HG03108 (cell line): ENCODE data around the gene REXO5.
A peak's percentile ranks its signal among the peaks of the same experiment; 100 is the strongest.

Experiments used
- ATAC-seq: cut with Tn5 transposase; IDR thresholded peaks from one replicate; pipeline ENCODE4 v1.9.1; 2021; ENCODE audit warnings: moderate library complexity; ENCODE audit not compliant: unreplicated experiment

Gene REXO5

DNA sequence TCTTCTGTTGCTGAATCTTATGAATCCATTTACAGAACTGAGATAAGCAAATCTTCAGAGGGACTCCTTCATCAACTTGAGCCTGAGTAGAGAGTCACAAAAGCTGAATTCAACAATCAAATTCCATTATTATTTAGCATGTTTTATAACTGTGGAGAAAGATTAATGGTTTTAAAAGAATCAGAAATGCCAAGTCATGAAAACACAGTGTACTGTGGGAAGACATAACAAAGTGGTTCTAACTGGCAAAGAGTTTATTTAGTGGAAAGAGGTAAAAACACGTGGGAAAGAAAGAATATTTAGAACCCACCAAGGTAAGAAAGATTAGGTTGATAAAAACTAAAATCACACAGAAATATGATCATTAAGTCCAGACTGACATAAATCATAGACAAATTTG is 5.0 kb upstream of the REXO5 start:
- no peak for ATAC-seq

DNA sequence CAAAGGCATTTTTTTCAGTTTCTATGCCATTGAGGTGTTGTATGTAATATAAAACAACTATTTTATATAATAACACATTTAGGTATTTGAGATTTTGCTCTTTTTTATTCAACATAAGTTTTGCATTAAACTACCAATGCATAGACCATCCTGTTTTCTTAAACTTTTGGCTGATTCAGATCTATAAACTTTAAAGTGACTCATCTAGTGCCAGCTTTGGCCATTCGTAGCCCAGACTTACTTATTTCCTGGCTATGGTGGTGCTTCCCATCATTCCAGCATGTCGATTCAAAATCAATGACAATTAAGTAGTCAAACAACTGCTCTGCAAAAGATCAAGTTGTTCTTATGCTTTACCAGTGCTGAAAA is 3.2 kb upstream of the REXO5 start:
- no peak for ATAC-seq

DNA sequence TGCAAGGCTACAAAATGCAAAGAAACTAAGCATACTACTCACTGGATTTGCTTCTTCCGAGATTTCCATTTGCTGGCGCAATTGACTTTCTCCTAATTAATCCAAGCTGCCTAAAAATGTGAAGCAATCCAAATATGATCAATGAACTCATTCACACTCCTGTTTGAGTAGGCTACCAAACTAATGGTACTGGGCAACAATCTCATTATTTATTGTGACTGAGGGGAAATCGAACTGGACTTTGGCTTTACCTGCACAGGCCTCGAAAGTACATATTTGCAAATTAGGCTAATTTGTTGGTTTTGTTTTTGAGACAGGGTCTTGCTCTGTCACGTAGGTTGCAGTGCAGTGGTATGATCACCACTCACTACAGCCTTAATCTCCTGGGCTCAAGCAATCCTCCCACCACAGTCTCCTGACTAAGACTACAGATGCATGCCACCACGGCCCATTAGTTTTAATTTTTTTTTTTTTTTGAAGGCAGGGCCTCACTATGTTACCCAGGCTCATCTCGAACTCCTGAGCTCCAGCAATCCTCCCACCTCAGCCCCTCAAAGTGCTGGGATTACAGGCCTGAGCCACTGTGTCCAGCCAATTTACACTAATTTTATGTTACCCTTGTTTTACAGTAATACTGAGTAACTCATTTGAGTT is 2.6 kb upstream of the REXO5 start:
- no peak for ATAC-seq

DNA sequence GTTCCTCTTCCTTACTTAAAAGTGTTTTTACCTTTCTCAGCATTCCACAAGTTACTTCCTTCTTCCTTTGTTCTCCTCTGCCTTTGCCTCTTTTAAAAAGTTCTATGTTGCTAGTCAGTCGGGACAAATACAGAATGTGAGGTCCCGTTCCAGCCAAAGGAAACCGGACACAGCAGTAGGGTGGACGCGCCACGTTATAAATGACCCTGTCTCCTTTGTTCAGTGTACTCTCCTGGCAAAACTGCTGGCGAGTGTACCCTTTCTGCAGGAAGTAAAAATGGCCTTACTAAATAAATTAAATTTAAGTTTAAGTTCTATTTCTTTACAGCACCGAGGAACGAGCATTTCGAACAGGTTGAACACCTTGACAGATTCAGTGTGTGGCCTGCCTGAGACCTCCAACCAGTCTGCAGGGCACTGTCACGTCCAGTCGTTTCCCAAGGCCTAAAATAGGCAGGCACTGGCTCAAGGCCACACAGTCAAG is 601 bp upstream of the REXO5 start:
- ATAC-seq: peak; percentile 27

DNA sequence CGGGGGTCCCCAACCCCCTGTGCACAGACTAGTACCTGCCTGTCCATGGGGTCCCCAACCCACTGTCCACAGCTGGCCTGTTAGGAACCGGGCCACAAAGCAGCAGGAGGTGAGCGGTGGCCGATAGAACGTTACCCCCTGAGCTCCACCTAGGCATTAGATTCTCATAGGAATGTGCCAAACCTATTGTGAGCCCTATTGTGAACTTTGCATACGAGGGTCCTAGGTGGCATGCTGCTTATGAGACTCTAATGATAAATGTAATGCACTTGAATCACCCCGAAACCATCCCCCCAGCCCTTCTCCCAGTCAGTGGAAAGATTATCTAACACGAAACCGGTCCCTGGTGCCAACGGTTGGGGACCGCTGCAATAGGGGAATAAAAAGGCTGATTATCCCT is 1.5 kb downstream of the REXO5 start:
- ATAC-seq: no peak

DNA sequence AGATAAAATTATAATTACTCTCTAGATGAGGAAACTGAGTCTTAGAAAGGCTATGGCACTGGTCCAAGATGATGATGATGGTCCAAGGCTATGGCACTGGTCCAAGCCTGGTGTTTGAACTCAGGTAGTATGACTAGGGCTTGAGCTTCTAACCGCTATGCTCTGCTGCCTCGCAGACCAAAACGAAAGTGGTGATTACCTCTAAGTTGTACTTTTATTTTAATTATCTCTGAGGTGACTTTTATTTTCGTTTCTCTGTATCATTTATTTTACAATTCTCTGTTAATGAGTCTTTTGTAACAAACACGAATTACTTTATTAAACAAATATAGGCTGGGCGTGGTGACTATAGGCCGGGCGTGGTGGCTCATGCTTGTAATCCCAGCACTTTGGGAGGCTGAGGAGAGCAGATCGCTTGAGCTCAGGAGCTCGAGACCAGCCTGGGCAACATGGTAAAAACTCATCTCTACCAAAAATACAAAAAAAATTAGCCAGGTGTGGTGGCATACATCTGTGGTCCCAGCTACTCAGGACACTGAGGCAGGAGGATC is 5.6 kb downstream of the REXO5 start:
- no peak for ATAC-seq

DNA sequence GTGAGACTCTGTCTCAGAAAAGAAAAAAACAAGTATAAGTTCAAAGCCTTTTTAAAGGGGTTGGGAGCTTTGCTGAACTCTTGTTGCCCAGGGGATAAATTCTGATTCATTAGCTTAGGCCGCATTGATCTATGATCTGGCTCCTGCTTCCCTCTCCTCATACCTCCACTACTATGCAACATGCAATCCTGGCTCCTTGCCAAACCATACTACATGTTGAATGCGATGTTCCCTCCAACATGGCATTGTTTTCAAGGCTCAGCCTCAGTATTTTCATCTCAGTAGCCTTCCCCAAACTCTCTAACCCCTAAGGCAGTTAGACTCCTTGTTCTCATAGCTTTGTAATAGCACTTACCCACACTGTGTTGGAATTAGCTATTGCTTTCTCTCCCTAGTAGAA is 6.2 kb downstream of the REXO5 start:
- no peak for ATAC-seq

DNA sequence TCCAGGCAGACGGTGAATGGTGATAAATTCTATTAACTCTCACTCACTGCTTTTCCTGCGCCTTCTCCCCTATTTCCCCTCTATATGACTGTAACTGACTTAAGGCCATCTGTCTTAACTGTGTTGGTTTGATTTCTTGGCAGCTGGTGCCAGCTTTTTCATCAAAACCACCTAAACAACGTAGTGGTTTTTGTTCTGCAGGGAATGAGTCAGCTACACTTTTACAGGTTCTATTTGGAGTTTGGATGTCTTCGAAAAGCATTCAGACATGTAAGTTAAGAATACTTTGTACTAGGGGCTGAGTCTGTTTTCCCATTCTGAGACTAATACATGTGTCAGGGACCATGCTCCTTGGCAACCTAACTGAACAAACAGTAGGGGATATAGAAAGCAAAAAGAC is 8.5 kb downstream of the REXO5 start:
- ATAC-seq: no peak

DNA sequence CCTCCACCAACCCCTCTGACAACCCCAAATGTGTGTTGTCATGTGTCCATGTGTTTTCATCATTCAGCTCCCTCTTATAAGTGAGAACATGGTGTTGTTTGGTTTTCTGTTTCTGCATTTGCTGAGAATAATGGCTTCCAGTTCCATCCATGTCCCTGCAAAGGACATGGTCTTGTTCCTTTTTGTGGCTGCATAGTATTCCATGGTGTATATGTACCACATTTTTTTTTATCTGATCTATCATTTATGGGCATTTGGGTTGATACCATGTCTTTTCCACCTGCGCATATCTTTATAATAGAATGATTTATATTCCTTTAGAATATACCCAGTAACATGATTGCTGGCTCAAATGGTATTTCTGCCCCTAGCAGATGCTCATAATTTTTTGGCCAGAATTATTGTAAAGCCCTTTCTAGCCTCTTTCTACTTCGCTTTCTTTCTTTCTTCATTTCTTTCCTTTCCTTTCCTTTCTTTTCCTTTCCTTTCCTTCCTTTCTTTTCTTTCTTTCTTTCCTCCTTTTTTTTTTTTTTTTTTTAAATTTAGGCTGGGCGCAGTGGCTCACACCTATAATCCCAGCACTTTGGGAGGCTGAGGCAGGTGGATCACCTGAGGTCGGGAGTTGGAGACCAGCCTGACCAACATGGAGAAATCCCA is 12.7 kb downstream of the REXO5 start:
- no peak for ATAC-seq

DNA sequence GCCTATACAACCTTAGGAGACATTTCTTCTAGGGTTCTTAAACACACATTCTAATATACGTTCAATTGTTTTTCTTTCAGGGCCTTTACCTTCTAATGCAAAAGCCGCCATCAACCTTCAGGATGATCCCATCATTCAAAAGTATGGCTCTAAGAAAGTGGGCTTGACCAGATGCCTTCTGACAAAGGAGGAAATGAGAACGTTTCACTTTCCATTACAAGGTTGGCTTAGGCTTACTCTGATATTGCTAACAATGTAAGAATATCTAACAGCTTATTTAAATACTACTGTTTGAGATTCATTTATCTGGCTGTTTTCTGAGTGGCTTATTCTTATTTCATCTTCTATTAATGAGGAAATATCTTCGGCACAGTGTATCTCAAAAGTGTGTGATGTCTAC is 15.4 kb downstream of the REXO5 start:
- no peak for ATAC-seq

DNA sequence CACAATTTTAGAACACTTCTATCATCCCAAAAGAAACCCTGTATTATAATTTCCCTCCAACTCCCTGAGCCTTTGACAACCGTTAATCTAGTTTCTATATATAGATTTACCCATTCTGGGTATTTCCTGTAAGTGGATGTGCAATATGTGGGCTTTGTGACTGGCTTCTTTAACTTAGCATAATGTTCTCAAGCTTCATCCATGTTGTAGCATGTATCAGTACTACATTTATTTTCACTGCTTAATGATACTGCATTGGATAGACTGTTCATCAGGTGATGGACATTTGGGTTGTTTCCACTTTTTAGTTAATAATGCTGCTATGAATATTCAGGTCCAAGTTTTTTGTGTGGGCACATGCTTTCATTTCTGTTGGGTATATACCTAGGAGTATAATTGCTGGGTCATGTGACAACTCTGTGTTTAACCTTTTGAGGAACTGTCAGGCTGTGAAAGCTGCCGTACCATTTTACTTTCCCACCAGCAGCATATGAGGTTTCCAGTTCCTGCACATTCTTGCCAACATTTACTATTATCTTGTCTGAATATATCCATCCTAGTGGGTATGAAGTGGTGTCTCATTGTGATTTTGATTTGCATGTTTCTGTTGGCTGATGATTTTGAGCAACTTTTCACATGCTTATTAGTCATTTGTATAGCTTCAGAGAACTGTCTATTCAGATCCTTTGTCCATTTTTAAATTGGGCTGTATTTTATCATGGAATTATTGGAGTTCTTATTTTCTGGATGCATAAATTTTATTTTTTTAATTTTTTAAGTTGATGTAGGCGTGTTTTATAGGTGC is 16.4 kb downstream of the REXO5 start:
- ATAC-seq: no peak

DNA sequence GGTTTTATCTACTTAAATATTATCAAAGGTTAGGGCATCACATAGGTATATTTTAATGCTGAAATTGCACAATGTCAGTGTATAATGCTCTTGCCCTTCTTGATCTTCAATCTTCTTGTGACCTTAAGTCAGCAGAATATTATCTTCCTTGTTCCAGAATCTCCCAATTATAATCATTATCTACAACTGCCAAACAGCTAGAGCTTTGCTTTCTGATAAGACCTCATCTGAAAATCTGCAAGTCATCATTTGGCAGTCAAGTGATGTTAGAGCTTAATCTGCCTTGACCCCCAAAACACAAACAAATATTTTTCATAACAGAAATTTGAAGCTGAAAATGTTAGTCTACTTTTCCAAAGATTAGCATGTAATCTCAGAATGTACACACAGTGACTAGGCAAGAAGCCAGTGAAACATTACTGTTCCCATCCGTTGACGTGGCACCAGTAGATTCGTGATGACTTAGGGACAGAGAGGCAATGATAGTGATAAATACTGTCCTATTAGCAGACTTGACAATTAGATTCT is 19.8 kb downstream of the REXO5 start:
- ATAC-seq: no peak

DNA sequence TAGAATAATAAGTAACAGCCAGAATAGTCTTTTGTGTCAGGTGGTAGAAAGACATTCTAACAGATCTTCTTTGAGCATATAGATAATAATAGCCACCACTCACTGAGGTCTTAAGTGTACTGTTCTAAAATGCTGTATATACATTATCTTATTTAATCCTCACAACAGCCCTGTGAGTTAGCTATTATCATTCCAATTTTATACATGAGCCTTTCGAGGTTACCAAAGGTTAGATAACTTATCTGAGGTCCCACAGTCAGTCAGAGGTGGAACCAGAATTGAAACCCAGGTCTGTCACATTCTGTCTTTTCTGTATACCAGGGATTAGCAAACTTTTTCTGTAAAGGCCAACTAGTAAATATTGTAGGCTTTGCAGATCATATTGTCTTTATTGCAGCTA is 23.2 kb downstream of the REXO5 start:
- ATAC-seq: no peak

DNA sequence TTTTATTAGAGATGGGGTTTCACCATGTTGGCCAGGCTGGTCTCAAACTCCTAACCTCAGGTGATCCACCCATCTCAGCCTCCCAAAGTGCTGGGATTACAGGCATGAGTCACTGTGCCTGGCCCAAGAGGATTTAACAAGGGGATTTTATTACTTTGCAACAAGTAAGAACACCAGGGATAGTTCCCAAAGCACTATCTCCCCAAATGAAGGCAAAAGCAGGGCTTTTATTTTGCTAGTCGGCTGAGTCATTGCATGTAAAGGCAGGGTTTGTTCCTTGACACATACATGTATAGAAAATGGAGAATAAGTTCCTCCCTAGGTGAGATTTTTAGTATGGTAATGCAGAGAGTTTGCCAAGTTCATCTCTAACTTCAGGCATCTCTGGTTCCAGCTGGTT is 24.0 kb downstream of the REXO5 start:
- no peak for ATAC-seq

DNA sequence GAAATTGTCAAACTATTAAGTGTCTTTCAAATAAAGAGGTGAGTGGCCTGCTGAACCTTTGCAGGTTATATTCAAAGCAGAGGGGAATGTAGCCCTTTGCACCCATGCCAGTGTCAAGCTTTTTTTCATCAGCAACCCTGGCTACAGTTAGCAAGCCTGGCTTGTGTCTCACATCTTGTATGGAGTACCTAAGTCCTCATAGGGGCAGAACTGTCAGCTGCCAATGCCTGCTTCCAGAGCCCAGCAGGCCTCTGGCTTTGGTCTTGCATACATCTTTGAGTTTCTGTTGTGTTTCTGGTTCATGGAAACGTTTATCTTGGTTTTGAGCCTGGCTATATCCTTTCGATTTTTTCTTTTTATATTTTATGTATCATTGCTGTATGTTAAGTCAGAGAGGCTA is 26.8 kb downstream of the REXO5 start:
- no peak for ATAC-seq

DNA sequence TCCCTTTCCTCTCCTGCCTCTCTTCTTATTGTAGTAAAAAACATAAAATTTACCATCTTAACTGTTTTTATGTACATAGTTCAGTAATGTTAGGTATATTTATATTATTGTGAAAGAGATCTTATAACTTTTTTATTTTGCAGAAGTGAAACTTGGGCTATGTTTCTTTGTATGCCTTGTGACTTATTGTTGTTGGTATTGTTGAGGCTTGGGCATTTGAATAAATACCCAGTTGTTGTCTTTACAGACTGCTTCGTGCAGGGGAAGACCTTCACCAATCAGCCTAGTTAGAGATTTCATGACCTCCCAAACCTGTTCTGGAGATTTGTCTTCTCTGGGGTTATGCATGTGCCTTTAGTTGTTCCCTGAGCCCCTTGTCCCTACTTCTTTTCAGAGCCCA is 31.9 kb downstream of the REXO5 start:
- ATAC-seq: no peak

DNA sequence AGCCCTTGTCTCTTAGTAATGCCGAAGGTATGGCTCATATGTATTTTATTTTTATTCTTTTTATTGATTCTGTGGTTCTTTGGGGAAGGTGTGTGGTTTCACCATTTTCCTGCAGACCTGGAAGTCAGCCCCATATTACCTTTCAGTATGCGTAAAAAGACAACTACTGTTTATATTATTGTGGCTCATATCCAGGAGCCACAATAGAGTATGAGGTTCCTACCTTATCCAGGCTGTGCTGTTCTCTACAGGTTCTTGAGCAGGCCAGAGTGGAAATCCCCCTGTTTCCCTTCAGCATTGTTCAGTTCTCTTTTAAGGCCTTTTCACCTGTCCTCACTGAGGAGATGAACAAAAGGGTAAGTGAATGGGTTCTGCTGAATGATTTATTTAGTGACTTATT is 33.2 kb downstream of the REXO5 start:
- ATAC-seq: no peak

DNA sequence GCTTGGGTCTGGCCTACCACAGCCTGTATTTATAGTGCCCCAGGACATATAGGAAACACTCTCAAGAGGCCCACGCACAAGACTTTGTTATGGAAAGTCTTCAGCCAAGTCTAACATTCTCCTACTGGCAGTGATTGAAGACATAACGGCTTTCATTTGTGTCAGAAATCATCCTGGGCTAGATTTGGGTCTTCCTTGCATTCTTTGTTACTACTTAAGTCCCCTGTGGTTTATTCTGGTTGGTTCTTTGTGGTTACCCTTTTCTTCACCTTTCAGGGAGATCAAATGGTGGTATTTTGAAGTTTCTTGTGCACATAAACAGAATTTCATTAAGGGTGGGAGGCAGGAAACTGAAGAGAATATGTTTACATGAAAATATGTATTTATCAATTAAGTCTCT is 37.7 kb downstream of the REXO5 start:
- no peak for ATAC-seq

DNA sequence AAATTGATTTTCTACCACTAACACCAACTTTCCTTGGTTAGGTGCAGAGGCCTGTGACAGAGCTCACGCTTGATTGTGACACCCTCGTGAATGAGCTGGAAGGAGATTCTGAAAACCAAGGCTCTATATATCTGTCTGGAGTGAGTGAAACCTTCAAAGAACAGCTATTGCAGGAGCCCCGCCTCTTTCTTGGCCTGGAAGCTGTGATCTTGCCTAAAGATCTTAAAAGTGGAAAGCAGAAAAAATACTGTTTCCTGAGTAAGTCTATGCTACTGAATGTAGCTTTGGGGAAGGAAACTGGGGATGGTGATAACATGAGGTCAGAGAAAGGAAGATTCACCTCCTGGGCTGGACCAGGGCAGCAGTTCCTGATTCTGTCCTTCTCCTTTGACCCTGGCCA is 38.3 kb downstream of the REXO5 start:
- no peak for ATAC-seq

DNA sequence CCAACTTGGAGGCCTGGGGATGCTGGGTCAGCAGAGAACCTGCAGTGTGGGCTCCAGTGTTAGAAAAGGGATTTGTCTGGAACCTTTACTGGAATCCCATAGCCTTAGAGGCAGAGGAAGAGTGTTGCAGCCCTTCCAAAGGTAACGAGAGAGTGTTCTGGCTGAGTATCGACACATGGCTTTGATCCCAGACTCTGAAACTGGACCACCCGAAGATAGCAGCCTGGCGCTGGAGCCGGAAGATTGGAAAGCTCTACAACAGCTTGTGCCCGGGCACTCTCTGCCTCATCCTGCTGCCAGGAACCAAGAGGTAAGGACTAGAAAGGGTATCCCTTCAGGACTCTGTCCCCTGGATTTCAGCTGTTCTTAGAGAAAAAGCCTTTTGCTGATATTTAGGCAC is 39.7 kb downstream of the REXO5 start:
- ATAC-seq: no peak

DNA sequence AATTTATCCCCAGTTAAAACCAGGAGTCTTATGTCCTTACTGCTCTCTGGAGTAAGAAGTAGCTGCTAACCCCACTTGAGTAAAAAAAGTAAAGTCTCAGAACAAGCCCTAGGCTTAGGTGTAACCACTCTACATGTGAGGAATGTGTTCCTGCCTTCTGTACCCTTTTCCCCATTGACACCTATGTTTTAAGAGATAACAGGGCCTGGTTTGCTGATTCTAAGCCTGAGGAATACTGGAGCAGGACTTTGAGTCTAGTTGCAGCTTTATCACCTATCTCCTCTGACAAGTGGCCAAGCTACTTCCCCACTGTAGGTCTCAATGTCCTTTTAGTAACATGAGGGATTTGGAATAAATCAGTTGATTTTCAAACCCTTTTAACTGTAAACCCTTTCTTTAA is 40.2 kb downstream of the REXO5 start:
- no peak for ATAC-seq

DNA sequence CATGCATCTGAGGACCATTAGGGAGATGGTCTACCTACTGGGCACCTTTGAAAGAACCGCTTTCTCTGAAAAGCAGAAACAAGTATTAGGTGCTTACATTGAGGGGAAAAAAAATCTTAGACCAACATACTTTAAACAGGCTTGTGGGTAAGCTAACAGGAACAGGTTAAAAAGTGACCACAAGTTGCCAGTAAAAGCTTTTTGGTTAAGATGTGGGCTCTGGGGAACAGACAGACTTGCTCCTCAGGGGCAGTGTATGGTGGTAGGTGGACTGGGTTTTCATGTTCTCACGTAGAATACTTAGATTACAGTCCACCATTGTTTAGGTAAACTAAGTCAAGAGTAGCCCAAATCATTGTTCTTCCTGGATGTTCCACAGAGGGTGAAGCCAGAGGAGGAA is 41.2 kb downstream of the REXO5 start:
- ATAC-seq: no peak
